NCI-H510A (cell line): ENCODE data around the gene MMP17.
"Not testable (repeated sequence)": the region's sequence is repeated elsewhere in the genome, so short reads cannot be mapped to it uniquely, and the experiment has no call there.

ENCODE experiments used
- DNase-seq: peaks from one replicate; lab custom pipeline; 2025; lab: John Stamatoyannopoulos, UW

The MMP17 gene

GRCh38 chr12:131800594-131801135 is 27.5 kb upstream of the MMP17 start:
- no peak for DNase-seq

- DNase-seq, result no peak
Measured at GRCh38 chr12:131801254-131801866, 26.8 kb upstream of the MMP17 start.

- no peak for DNase-seq
Measured at GRCh38 chr12:131803961-131804521, 24.2 kb upstream of the MMP17 start.

GRCh38 chr12:131805421-131805820 is 22.8 kb upstream of the MMP17 start:
- no peak for DNase-seq

GRCh38 chr12:131806674-131807073 is 21.5 kb upstream of the MMP17 start:
- DNase-seq, result no peak

- no peak for DNase-seq
Measured at GRCh38 chr12:131808744-131809371, 19.3 kb upstream of the MMP17 start.

GRCh38 chr12:131809476-131810254 is 18.5 kb upstream of the MMP17 start:
- not testable (repeated sequence) for DNase-seq

GRCh38 chr12:131810726-131811125 is 17.5 kb upstream of the MMP17 start:
- DNase-seq, result no peak

- DNase-seq, result no peak
Measured at GRCh38 chr12:131815131-131815530, 13.1 kb upstream of the MMP17 start.

- DNase-seq, result no peak
Measured at GRCh38 chr12:131816495-131816894, 11.7 kb upstream of the MMP17 start.

GRCh38 chr12:131817241-131817640 is 11.0 kb upstream of the MMP17 start:
- no peak for DNase-seq

- no peak for DNase-seq
Measured at GRCh38 chr12:131818821-131819585, 9.2 kb upstream of the MMP17 start.

GRCh38 chr12:131824450-131824849 is 3.7 kb upstream of the MMP17 start:
- no peak for DNase-seq

- DNase-seq, result no peak
Measured at GRCh38 chr12:131825146-131825892, 2.9 kb upstream of the MMP17 start.

GRCh38 chr12:131826097-131826928 is 1.9 kb upstream of the MMP17 start:
- no peak for DNase-seq

- DNase-seq, result no peak
Measured at GRCh38 chr12:131828671-131829355, 620 bp downstream of the MMP17 start.

GRCh38 chr12:131829356-131829747 is 1.2 kb downstream of the MMP17 start:
- DNase-seq, result no peak

- no peak for DNase-seq
Measured at GRCh38 chr12:131829791-131830334, 1.7 kb downstream of the MMP17 start.

GRCh38 chr12:131830335-131830913 is 2.2 kb downstream of the MMP17 start:
- peak; percentile 80 for DNase-seq
